Measurements from ENCODE around the gene SIK2.

GRCh38 chr11:111778047-111778558 lies 175.9 kb downstream of the SIK2 start:
- TF ChIP-seq CTCF (IDR thresholded peaks at IDR 0.05; ENCODE audit: borderline replicate concordance, extremely low read depth, low read length, poor library complexity, severe bottlenecking) (no peak), EZH2 (IDR thresholded peaks at IDR 0.05; ENCODE audit: borderline replicate concordance, low read depth, low read length, severe bottlenecking) (no peak)

All from DND-41 (cell line).